ENCODE measurements around the gene AGRP. TPM values are rescaled to one million over a fixed set of nuclear protein-coding genes. Genes with fewer than 3 reads are reported as not detected.

The AGRP gene
- total and polyA plus RNA-seq, 10 donors: 0.15 to 0.91 (median 0.26) TPM; not detected in 6

- WGBS, 5 donors: 65 to 84% (median 79%) methylated on average over 8 of the region's 8 CpGs
- peaks cover 25 to 56% (median 49%) of the 10 kb centered on the region in 6 donors for H3K4me1 ChIP-seq
Observed at GRCh38 chr16:67506468-67506867, 23.1 kb upstream of the AGRP start.

GRCh38 chr16:67504031-67505021 is 21.0 kb upstream of the AGRP start:
- H3K4me3 ChIP-seq: no peak overlapping the region
- WGBS, 5 donors: 56 to 64% (median 61%) methylated on average over 9 of the region's 9 CpGs
- peaks cover 25 to 56% (median 49%) of the 10 kb centered on the region in 6 donors for H3K4me1 ChIP-seq
- H3K27me3 ChIP-seq (replicated peaks in 1 of 7): no peaks in the 10 kb centered on the region
- DNase-seq: peak; percentile 90
- TF ChIP-seq CTCF (IDR thresholded peaks at IDR 0.05 in 8 of 11, conservative IDR thresholded peaks at IDR 0.05 in 3 of 11) (peak in 1 of 11 experiments; percentile 11), POLR2AphosphoS5 (IDR thresholded peaks at IDR 0.05) (peak in 2 of 3 donors; percentile 22 to 77), POLR2A (IDR thresholded peaks at IDR 0.05) (no peak)
- peak overlapping the region; percentile 52 to 89 (median 76) for H3K27ac ChIP-seq
- H3K36me3 ChIP-seq: peaks cover 0 to 8% (median 0%) of the 10 kb centered on the region in 6 donors
- intact Hi-C loops (cut with DNase I; ENCODE audit: low total_unique reads): no loop called here
- no peaks in the 10 kb centered on the region for H3K9me3 ChIP-seq

More at GRCh38 chr16:67506468-67506867, 23.1 kb upstream of the AGRP start:
- Histone ChIP-seq H3K27ac (peak overlapping the region in 4 of 8 donors; percentile 56 to 89 (median 68)), H3K9me3 (no peaks in the 10 kb centered on the region), H3K4me3 (no peak overlapping the region), H3K27me3 (replicated peaks in 1 of 7) (no peaks in the 10 kb centered on the region), H3K36me3 (peaks cover 0 to 1% (median 0%) of the 10 kb centered on the region in 6 donors)
- DNase-seq: no peak
- no peak for TF ChIP-seq POLR2A (IDR thresholded peaks at IDR 0.05)
- no peak for TF ChIP-seq POLR2AphosphoS5 (IDR thresholded peaks at IDR 0.05)
- no peak for TF ChIP-seq CTCF (IDR thresholded peaks at IDR 0.05 in 8 of 11, conservative IDR thresholded peaks at IDR 0.05 in 3 of 11)
- intact Hi-C loops (cut with DNase I; ENCODE audit: low total_unique reads): no loop called here

- no peak for TF ChIP-seq CTCF (IDR thresholded peaks at IDR 0.05 in 8 of 11, conservative IDR thresholded peaks at IDR 0.05 in 3 of 11)
- no peak for TF ChIP-seq POLR2AphosphoS5 (IDR thresholded peaks at IDR 0.05)
- TF ChIP-seq POLR2A (IDR thresholded peaks at IDR 0.05): no peak
- intact Hi-C loops (cut with DNase I; ENCODE audit: low total_unique reads): no loop called here
- 81 to 94% (median 91%) methylated on average over 4 of the region's 4 CpGs for WGBS, 5 donors
- DNase-seq: no peak
- Histone ChIP-seq H3K27ac (no peak overlapping the region), H3K9me3 (no peaks in the 10 kb centered on the region), H3K4me1 (peaks cover 10 to 27% (median 17%) of the 10 kb centered on the region in 6 donors), H3K36me3 (peaks cover 0 to 33% (median 0%) of the 10 kb centered on the region in 6 donors), H3K4me3 (no peak overlapping the region), H3K27me3 (replicated peaks in 1 of 7) (no peaks in the 10 kb centered on the region)
Observed at GRCh38 chr16:67499106-67499505, 15.8 kb upstream of the AGRP start.

Data from spleen (tissue), 11 donors.